ENCODE measurements around the gene COL12A1. TPM values are rescaled to one million over a fixed set of nuclear protein-coding genes. Genes with fewer than 3 reads are reported as not detected.

COL12A1 gene
- total and polyA plus RNA-seq, 9 of the 15 experiments (the other 6 are each of a cell fraction or from before 2014, with no cell fraction given): 0.11 TPM; not detected in 8

- 0% methylated on average over 4 of the region's 4 CpGs for WGBS (ENCODE audit: insufficient coverage, low coverage, missing lambda C conversion rate)
- Histone ChIP-seq H3K9me1 (ENCODE audit: control insufficient read depth, insufficient read depth, low read length) (no peaks in the 10 kb centered on the region), H3K9me3 (replicated peaks; ENCODE audit: control insufficient read depth, insufficient read depth, low read depth, low read length) (no peaks in the 10 kb centered on the region), H3K4me3 (no peak overlapping the region), H3K36me3 (ENCODE audit: control insufficient read depth, insufficient read depth, low read length) (no peaks in the 10 kb centered on the region), H3K4me2 (ENCODE audit: insufficient read depth, low read length) (no peak overlapping the region), H3K27me3 (ENCODE audit: control insufficient read depth in 2 of 2, insufficient read depth in 2 of 2, low read length in 2 of 2) (no peaks in the 10 kb centered on the region), H3K9ac (ENCODE audit: insufficient read depth in 1 of 2, low read depth in 2 of 2, low read length in 2 of 2) (no peak overlapping the region), H4K20me1 (replicated peaks; ENCODE audit: control insufficient read depth, insufficient read depth, low read length) (no peaks in the 10 kb centered on the region), H2AFZ (ENCODE audit: low read depth, low read length) (no peak overlapping the region), H3K79me2 (ENCODE audit: control insufficient read depth, insufficient read depth, low read length) (no peaks in the 10 kb centered on the region), H3K27ac (ENCODE audit: extremely low read depth, low read depth, low read length) (no peak overlapping the region), H3K4me1 (replicated peaks in 1 of 2; ENCODE audit: control insufficient read depth in 2 of 2, insufficient read depth in 2 of 2, low read length in 2 of 2) (no peaks in the 10 kb centered on the region)
- CTCF ChIA-PET (ENCODE audit: low intra/inter-chr PET ratio): no interaction called here
- no peak for FAIRE-seq
- no peak for ATAC-seq
- DNase-seq (ENCODE audit: extremely low read depth in 1 of 4, low spot score in 3 of 4): no peak
- BruUV-seq (replicated peaks): no TSS peak
- in situ Hi-C loops (cut with MboI) (no loop called here), intact Hi-C loops (cut with micrococcal nuclease) (no loop called here)
- TF ChIP-seq CC2D1A (IDR thresholded peaks at IDR 0.05) (no peak), SMAD2 (IDR thresholded peaks at IDR 0.05; ENCODE audit: low read depth, low read length) (no peak), ZNF518B (CRISPR knock-in tag; IDR thresholded peaks at IDR 0.05) (no peak), ZNF134 (CRISPR knock-in tag; conservative IDR thresholded peaks at IDR 0.05) (no peak), ZNF830 (CRISPR knock-in tag; IDR thresholded peaks at IDR 0.05) (no peak), SIN3A (IDR thresholded peaks at IDR 0.05; ENCODE audit: borderline replicate concordance in 2 of 2, control insufficient read depth in 1 of 2, low read depth in 2 of 2, low read length in 2 of 2) (no peak), ZNF253 (CRISPR knock-in tag; conservative IDR thresholded peaks at IDR 0.05) (no peak), CTCF (IDR thresholded peaks at IDR 0.05 in 2 of 3, conservative IDR thresholded peaks at IDR 0.05 in 1 of 3; ENCODE audit: insufficient read depth in 2 of 3, low read depth in 1 of 3, low read length in 3 of 3) (no peak), TFAM (CRISPR knock-in tag; conservative IDR thresholded peaks at IDR 0.05) (no peak), ZNF75A (CRISPR knock-in tag; IDR thresholded peaks at IDR 0.05) (no peak), CSDE1 (IDR thresholded peaks at IDR 0.05) (no peak), MYBL2 (IDR thresholded peaks at IDR 0.05; ENCODE audit: low read depth) (no peak), MYBL2 (CRISPR knock-in tag; IDR thresholded peaks at IDR 0.05; ENCODE audit: borderline replicate concordance) (no peak), CREB1 (IDR thresholded peaks at IDR 0.05) (no peak), CREB1 (CRISPR knock-in tag; IDR thresholded peaks at IDR 0.05) (no peak), HINFP (tag; conservative IDR thresholded peaks at IDR 0.05; ENCODE audit: low read depth) (no peak), ZNF507 (tag; conservative IDR thresholded peaks at IDR 0.05) (no peak), HOXB6 (CRISPR knock-in tag; IDR thresholded peaks at IDR 0.05; ENCODE audit: borderline replicate concordance) (no peak)
- POLR2A ChIA-PET: no interaction called here
These were observed 108.9 kb downstream of the COL12A1 start for GRCh38 chr6:75096966-75097365.

All from K562 (cell line).